Body of pancreas (tissue), 4 donors: ENCODE measurements around the gene WDFY4. TPM values are rescaled to one million over a fixed set of nuclear protein-coding genes. Genes with fewer than 3 reads are reported as not detected.

Experiments used
- ATAC-seq: fragments of 150-250 bp; one replicate; pipeline ENCODE4 v1.9.1; 2016
- DNase-seq, 4 donors: peaks; one replicate each; pipeline ENCODE4 v3.0.0-alpha.2; 2019
- H3K27ac ChIP-seq, 4 donors: fragments of 200-600 bp; sonication (generic); 1 replicate in 3 of 4; 2 replicates in 1 of 4; pipeline versions ENCODE4 v1.5.1 to v1.6.1; 2016 to 2019; ENCODE audit warnings: mild to moderate bottlenecking in 1 of 4, mixed read lengths in 1 of 4, moderate library complexity in 1 of 4
- H3K27me3 ChIP-seq, 2 donors: fragments of 200-600 bp; sonication (generic); one replicate each; pipeline ENCODE4 v1.6.0; 2016; ENCODE audit warnings: mild to moderate bottlenecking in 1 of 2
- H3K36me3 ChIP-seq, 2 donors: fragments of 200-600 bp; sonication (generic); replicated peaks in 1 of 2; 2 replicates each; pipeline ENCODE4 v1.5.1; 2016; ENCODE audit warnings: low read depth in 2 of 2; ENCODE audit not compliant: insufficient read depth in 1 of 2
- H3K4me1 ChIP-seq: fragments of 200-600 bp; sonication (generic); one replicate; pipeline ENCODE4 v1.6.0; 2016
- H3K4me3 ChIP-seq, 2 donors: fragments of 200-600 bp; sonication (generic); 1 replicate in 1 of 2; 2 replicates in 1 of 2; pipeline ENCODE4 v1.5.1; 2016 to 2019
- H3K9me3 ChIP-seq, 3 donors: fragments of 200-600 bp; sonication (generic); 1 replicate in 2 of 3; 2 replicates in 1 of 3; pipeline ENCODE4 v1.5.1; 2016
- POLR2A ChIP-seq, 3 donors: fragments of 450-650 bp; IDR thresholded peaks; one replicate each; pipeline ENCODE4 v1.6.1; 2016; ENCODE audit warnings: antibody characterized with exemption in 3 of 3, mild to moderate bottlenecking in 2 of 3
- WGBS, 2 donors: methylation state at CpG; one replicate each; pipeline ENCODE4 v1.1.5; 2017; 5-methylcytosine and 5-hydroxymethylcytosine counted together
- intact Hi-C: fragments of 100-400 bp; cut with DNase I; formaldehyde crosslinking; loops from one replicate; pipeline ENCODE4 v1.15.1; 2023
- total RNA-seq, 2 donors: library from RNA; depleted of rRNA; stranded (reverse); fragments of >200 nt; gene quantifications; one replicate each; pipeline ENCODE4 v1.1.0, GENCODE V29; 2016
- TF ChIP-seq, protein P1 (sequence below), 7 experiments: fragments of 450-650 bp in 4 of 7; fragments of 200-600 bp in 3 of 7; sonication (generic) in 3 of 7; IDR thresholded peaks; one replicate each; pipeline ENCODE4 v1.5.1; 2016 to 2019; ENCODE audit warnings: antibody characterized with exemption in 7 of 7

Gene WDFY4
- total RNA-seq, 2 donors from 2014 or later: 0.66 to 2.3 TPM

DNA sequence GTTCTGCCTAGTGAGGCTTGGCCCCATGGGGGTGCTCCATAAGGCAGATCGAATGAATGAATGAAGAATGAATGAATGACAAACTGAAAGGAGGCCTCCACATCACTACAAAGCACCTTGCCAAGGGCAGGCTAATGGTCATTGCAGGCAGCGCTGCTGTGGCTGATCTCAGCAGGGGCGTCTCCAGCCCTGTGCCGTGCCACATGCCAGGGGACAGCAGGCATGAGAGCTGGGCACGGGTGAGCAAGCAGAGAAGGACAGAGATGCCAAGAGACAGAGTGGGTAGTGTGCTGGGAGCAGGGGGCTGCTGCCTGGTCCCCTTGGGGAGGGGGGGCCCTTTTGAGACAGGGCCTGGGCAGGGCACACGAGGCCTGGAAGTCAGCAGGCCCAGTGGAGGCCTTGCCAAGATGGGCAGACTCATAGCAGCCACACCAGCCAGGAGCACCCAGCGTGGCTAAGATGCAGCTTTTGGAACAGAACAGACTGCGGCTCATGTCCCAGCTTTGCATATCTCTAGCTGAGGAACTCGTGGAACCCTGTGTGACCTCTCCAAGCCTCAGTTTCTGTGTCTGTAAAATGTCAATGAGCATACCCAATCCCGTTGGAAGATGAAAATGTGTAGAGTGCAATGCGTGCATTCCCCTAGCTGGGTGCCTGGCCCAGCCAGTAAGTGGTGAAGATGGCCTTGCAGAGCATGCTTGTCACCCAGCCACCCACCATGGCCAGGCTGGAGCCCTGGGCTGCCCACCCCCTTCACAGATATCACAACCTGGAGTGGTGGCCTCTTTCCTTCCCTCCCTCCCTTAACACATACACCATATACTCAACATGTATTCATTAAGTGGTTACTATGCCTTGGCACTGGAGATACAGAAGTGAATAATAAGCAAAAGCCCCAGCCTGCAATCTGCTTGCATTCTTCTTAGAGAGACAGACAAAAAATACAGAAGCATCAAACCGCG is 316.0 kb downstream of the WDFY4 start:
- no peak for ATAC-seq

DNA sequence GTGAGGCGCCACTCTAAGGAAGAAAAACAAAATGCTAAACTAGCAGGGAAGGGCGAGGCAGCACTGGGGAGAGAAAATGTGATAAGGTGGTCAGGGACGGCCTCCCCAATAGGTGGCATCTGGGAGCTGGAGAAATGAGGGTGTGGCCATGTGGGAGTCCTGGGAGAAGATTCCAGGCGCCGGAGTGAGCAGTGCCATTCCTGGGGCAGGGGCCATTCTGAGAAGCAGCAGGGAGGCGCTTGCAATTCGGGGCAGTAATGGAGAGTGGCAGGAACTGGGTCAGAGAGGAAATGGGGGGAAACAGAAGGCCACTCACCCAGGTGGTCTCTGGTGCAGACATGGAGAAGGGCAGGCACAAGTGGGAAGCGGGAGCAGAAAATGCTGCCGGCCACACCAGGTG is 316.7 kb downstream of the WDFY4 start:
- intact Hi-C loops: no loop called here
- 54 to 56% methylated on average over 9 of the region's 9 CpGs for WGBS, 2 donors
- no peaks in the 10 kb centered on the region for H3K9me3 ChIP-seq
- H3K27ac ChIP-seq: no peak overlapping the region
- H3K4me1 ChIP-seq: no peaks in the 10 kb centered on the region
- no peak for ATAC-seq
- DNase-seq: no peak
- H3K27me3 ChIP-seq: no peaks in the 10 kb centered on the region
- H3K4me3 ChIP-seq: no peak overlapping the region
- no peak for TF ChIP-seq POLR2A (IDR thresholded peaks at IDR 0.05)
- TF ChIP-seq, protein P1, sequence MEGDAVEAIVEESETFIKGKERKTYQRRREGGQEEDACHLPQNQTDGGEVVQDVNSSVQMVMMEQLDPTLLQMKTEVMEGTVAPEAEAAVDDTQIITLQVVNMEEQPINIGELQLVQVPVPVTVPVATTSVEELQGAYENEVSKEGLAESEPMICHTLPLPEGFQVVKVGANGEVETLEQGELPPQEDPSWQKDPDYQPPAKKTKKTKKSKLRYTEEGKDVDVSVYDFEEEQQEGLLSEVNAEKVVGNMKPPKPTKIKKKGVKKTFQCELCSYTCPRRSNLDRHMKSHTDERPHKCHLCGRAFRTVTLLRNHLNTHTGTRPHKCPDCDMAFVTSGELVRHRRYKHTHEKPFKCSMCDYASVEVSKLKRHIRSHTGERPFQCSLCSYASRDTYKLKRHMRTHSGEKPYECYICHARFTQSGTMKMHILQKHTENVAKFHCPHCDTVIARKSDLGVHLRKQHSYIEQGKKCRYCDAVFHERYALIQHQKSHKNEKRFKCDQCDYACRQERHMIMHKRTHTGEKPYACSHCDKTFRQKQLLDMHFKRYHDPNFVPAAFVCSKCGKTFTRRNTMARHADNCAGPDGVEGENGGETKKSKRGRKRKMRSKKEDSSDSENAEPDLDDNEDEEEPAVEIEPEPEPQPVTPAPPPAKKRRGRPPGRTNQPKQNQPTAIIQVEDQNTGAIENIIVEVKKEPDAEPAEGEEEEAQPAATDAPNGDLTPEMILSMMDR (IDR thresholded peaks at IDR 0.05): no peak
- H3K36me3 ChIP-seq: no peaks in the 10 kb centered on the region

More for the DNA sequence above, 316.0 kb downstream of the WDFY4 start:
- 73 to 77% methylated on average over 10 to 13 of the region's 13 CpGs for WGBS, 2 donors
- no peak overlapping the region for H3K4me3 ChIP-seq
- H3K27ac ChIP-seq: no peak overlapping the region
- no peaks in the 10 kb centered on the region for H3K9me3 ChIP-seq
- intact Hi-C loops: no loop called here
- no peaks in the 10 kb centered on the region for H3K36me3 ChIP-seq
- no peaks in the 10 kb centered on the region for H3K4me1 ChIP-seq
- no peak for DNase-seq
- TF ChIP-seq POLR2A (IDR thresholded peaks at IDR 0.05): no peak
- TF ChIP-seq, protein P1 (IDR thresholded peaks at IDR 0.05): no peak
- H3K27me3 ChIP-seq: no peaks in the 10 kb centered on the region

DNA sequence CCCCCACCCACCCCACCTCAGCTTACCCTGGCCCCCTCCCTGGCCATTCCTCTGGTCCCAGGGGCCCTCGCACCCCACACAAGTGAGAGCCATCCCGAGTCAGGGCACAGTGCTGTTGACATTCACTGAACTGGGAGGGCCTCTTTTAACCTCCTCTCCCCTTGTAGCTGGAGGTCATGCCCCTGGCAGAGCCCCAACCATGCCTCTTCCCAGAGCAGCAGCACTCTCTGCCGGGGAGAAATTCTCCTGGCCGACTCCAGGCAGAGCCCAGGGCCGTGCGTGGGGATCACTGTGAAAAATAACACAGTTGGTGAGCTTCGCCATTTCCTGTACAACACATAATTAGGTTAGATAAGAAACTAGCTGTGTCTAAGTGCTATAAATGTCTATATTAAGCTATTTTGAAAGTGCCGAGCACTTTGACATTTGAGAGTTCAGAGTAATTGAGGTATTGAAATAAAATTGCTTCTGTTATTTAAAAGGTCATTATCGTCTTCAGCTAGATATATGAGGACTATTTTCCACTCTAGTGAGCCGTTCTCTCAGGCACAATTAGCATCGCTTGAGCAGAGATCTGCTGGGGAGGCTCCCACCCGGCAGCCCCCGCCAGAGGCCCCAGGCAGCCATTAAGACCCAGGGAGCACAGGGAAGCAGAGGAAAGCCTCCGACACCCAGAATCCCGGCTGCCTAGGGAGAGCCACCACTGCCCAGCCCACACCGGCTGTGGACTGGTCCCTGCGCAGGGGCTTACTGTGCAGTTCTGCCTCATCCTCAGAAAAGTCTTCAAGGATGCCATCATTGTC is 317.4 kb downstream of the WDFY4 start:
- no peak for DNase-seq
- intact Hi-C loops: no loop called here
- WGBS, 2 donors: 59 to 62% methylated on average over 11 to 17 of the region's 17 CpGs

DNA sequence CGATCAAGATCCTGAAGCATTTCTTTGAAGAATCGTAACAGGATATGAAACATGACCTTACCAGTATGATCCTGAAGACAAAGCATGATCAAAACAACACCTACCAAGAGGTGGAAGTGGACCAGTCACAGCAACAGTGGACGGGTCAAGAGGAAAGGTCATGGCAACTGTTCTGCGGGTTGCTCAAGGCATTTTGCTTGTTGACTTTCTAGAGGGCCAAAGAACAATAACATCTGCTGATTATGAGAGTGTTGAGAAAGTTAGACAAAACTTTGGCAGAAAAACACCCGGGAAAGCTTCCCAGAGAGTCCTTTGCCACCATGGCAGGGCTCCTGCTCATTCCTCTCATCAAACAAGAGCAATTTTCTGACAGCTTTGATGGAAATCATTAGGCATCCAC is 320.6 kb downstream of the WDFY4 start:
- ATAC-seq: no peak
- WGBS, 2 donors: 61 to 69% methylated on average over 5 of the region's 5 CpGs
- no peak overlapping the region for H3K4me3 ChIP-seq

More for the DNA sequence above, 317.4 kb downstream of the WDFY4 start:
- Histone ChIP-seq H3K27ac (no peak overlapping the region), H3K27me3 (no peaks in the 10 kb centered on the region), H3K36me3 (no peaks in the 10 kb centered on the region), H3K4me1 (no peaks in the 10 kb centered on the region), H3K4me3 (no peak overlapping the region), H3K9me3 (no peaks in the 10 kb centered on the region)
- no peak for ATAC-seq
- TF ChIP-seq POLR2A (IDR thresholded peaks at IDR 0.05): no peak
- TF ChIP-seq, protein P1 (IDR thresholded peaks at IDR 0.05): no peak

More for the DNA sequence above, 320.6 kb downstream of the WDFY4 start:
- no peaks in the 10 kb centered on the region for H3K27me3 ChIP-seq
- intact Hi-C loops: no loop called here
- H3K4me1 ChIP-seq: no peaks in the 10 kb centered on the region
- no peaks in the 10 kb centered on the region for H3K36me3 ChIP-seq
- H3K27ac ChIP-seq: no peak overlapping the region
- no peak for DNase-seq
- TF ChIP-seq POLR2A (IDR thresholded peaks at IDR 0.05): no peak
- TF ChIP-seq, protein P1 (IDR thresholded peaks at IDR 0.05): no peak
- no peaks in the 10 kb centered on the region for H3K9me3 ChIP-seq
